ENCODE data around the gene HUNK.
A peak's percentile ranks its signal among the peaks of the same experiment; 100 is the strongest.

The HUNK gene

DNA sequence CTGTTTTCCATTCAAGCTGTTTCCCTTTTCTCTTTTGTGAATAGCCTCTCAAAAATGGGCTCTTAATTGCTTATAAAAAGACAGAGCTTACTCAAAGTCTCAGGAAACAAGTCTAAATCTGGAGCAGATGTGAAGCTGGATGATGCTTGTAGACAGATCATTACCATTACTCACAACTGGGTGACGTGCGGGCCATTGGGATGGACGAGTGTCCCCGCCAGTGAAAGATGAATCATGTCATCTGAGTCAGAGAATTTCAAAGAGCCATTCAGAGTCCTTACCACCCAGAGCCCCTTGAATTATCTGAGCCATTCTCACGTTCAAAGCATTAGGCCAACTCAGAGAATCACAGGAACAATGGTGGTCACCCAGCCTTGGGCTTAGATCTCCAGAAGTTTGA lies 134.6 kb downstream of the HUNK start:
- TF ChIP-seq, protein P1, sequence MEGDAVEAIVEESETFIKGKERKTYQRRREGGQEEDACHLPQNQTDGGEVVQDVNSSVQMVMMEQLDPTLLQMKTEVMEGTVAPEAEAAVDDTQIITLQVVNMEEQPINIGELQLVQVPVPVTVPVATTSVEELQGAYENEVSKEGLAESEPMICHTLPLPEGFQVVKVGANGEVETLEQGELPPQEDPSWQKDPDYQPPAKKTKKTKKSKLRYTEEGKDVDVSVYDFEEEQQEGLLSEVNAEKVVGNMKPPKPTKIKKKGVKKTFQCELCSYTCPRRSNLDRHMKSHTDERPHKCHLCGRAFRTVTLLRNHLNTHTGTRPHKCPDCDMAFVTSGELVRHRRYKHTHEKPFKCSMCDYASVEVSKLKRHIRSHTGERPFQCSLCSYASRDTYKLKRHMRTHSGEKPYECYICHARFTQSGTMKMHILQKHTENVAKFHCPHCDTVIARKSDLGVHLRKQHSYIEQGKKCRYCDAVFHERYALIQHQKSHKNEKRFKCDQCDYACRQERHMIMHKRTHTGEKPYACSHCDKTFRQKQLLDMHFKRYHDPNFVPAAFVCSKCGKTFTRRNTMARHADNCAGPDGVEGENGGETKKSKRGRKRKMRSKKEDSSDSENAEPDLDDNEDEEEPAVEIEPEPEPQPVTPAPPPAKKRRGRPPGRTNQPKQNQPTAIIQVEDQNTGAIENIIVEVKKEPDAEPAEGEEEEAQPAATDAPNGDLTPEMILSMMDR (conservative IDR thresholded peaks at IDR 0.05; ENCODE audit: control insufficient read depth, insufficient read depth, low read depth, low read length): no peak
- peak; percentile 84 for DNase-seq (ENCODE audit: low read depth)
- no peak overlapping the region for H3K4me3 ChIP-seq (ENCODE audit: control insufficient read depth, low read depth, low read length)

DNA sequence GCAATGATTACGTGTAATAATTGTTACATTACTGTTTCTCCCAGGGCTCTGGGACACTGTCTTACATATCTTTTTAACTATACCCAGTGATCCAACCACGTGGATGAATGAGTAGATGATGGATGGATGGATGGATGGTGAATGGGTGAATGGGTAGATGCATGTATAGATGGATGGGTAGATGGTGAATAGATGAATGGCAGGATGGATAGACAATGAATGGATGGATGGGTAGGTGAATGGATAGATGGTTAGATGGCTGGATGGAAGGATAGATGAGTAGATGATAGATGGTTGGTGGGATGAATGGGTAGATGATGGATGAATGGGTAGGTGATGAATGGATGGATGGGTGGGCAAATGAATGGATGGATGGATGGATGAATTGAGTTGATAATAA lies 135.9 kb downstream of the HUNK start:
- TF ChIP-seq, protein P1 (conservative IDR thresholded peaks at IDR 0.05; ENCODE audit: control insufficient read depth, insufficient read depth, low read depth, low read length): no peak
- DNase-seq (ENCODE audit: low read depth): no peak
- H3K4me3 ChIP-seq (ENCODE audit: control insufficient read depth, low read depth, low read length): no peak overlapping the region

DNA sequence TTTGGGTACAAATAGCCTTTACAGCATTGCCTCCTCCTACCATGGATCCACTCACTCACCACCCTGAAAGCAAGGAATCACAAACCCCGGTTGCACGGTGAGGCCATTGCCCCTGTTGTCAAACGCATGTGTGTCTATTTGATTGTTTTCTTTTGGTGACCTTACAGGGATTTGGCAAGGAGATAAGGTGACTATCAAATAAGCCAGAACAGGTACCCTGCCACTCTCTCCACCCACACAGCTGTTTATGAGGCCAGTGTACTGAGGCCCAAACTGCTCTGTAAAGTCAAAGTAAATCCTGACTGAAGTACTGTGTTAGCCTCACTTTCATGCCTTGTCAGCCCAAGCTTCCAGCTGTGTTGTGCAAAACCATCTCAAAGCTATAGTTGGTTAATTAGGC lies 136.4 kb downstream of the HUNK start:
- TF ChIP-seq, protein P1 (conservative IDR thresholded peaks at IDR 0.05; ENCODE audit: control insufficient read depth, insufficient read depth, low read depth, low read length): no peak
- DNase-seq (ENCODE audit: low read depth): no peak

DNA sequence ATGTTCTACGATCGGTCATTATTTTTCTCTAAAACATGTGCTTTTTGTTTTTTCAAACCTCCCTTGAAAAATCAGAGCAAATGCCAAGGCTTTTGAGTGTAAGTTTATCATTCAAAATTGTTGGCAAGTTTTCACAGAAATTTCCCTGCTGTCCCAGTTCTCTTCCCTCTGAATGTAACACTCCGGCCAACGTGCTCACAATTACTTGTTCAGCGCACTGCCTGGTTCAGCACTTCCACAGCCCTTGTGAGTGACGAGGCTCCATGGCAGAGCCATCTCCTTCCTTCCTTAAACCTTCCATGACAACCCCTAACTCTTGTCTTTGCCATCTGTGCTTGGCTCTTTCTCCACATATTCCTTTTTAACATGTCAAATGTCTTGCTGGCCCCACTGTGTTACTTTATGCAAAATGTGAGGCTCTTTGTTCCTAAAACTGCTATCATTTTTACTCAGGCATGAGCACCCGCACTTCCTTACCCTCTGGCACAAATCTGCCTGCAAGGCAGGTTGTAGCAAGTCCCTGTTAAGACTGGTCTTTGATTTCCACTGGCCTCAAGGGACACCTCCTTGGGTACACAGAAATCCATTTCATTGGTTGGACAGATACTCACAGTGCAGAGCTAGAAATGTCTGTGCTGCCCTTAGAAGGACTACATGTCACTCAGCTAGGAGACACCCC lies 142.8 kb downstream of the HUNK start:
- H3K4me3 ChIP-seq (ENCODE audit: control insufficient read depth, low read depth, low read length): no peak overlapping the region
- no peak for DNase-seq (ENCODE audit: low read depth)
- TF ChIP-seq, protein P1 (conservative IDR thresholded peaks at IDR 0.05; ENCODE audit: control insufficient read depth, insufficient read depth, low read depth, low read length): no peak

More for the DNA sequence above, 136.4 kb downstream of the HUNK start:
- H3K4me3 ChIP-seq (ENCODE audit: control insufficient read depth, low read depth, low read length): no peak overlapping the region

GRCh38 chr21:32018381-32018780 lies 145.6 kb downstream of the HUNK start:
- no peak for DNase-seq (ENCODE audit: low read depth)
- TF ChIP-seq, protein P1 (conservative IDR thresholded peaks at IDR 0.05; ENCODE audit: control insufficient read depth, insufficient read depth, low read depth, low read length): no peak
- H3K4me3 ChIP-seq (ENCODE audit: control insufficient read depth, low read depth, low read length): no peak overlapping the region

DNA sequence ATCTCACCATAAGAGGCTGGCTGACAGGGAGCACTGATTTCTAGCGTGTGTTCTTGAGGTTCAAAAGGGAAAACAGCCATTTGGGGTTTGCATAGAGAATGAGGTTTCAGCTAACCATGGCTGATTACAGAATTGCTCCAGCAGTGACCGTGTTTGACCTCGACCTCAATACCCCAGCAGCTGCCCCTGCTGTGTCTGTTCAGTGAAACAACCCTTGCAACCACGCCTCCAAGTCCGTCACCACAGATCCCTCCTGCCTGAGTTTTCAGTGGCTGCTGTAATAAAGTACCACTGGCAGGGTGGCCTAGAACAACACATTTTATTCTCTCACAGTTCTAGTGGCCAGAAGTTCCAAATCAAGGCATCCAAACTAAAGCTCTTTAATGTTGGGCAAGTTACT lies 147.7 kb downstream of the HUNK start:
- DNase-seq (ENCODE audit: low read depth): no peak
- TF ChIP-seq, protein P1 (conservative IDR thresholded peaks at IDR 0.05; ENCODE audit: control insufficient read depth, insufficient read depth, low read depth, low read length): no peak

More for the DNA sequence above, 147.7 kb downstream of the HUNK start:
- H3K4me3 ChIP-seq (ENCODE audit: control insufficient read depth, low read depth, low read length): no peak overlapping the region
